ENCODE results near the gene GRID1. TPM values are rescaled to one million over a fixed set of nuclear protein-coding genes. Genes with fewer than 3 reads are reported as not detected.

Gene GRID1
- polyA plus RNA-seq, 4 donors, result 1.4 to 1.9 (median 1.6) TPM

GRCh38 chr10:86340176-86340990 lies 26.2 kb downstream of the GRID1 start:
- no peak for DNase-seq (ENCODE audit: low read depth in 4 of 4, low spot score in 2 of 4)

DNA sequence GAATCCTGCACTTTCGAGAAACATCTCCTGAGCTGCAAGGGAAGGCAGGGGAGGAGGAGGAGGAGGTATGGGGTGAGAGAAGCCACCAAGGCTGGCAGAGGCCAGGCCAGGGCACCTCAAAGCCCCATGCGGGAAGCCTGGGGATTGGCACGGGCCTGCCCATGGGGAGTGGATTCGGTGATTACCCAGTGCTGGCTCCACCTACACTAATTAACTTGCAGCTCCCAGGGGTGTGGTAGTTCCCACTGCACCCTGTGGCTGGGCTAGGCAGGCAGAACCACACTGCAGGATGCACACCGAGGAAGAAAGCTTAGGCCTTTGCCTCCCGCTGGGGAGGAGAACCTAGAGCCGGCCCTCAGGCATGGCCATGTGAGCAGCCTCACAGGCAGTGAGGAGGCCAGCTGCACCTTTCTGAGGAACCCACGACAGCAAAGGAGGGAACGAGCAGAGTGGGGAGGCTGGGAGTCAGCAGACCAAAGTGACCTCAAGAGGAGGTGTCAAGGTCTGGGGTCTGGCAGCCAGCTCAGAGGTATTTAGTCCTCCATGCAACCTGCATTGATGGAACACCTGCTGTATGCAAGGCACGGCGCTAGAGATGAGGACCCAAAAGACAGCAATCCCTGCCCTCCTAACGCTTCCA lies 27.2 kb downstream of the GRID1 start:
- no peak for DNase-seq (ENCODE audit: low read depth in 4 of 4, low spot score in 2 of 4)

DNA sequence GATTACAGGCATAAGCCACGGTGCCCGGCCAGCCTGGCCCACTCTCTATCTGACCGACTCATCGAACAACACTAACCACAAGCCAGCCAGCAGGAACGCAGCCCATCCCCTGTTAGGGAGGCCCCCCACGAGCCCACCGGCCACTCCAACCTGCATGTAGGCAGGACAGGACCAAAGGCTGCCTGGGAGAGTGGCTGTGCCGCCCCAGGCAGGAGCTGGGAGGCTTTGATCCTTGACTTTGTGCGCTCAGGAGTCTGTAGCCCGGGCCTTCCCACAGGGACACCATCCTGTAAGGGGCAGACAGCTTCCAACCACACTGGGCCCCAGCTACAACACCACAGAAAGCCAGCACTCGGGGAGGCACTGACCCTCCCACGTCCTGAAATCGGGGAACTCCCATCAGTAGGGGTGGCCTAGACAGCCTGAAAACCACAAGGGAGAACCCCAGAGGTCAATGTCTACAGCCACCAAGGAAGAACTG lies 29.4 kb downstream of the GRID1 start:
- no peak for DNase-seq (ENCODE audit: low read depth in 4 of 4, low spot score in 2 of 4)

DNA sequence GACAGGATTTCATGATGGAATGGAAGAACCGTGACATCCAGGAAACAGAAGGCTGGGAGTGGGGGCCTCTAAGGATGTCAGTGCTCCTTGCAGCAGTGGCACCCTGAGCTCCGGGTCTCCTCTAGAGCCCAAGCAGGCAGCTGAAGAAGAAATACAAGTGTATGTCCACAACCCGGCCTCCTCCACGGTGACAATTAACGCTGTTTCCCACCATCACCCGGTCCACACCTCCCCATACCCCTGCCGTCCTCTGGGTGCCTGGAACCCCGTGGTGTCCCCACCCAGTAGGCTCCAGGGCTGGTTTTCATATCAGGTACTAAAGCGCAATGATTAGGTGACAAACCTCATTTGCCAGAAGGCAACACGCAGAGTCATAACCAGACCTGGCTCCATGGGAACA lies 30.3 kb downstream of the GRID1 start:
- no peak for DNase-seq (ENCODE audit: low read depth in 4 of 4, low spot score in 2 of 4)

DNA sequence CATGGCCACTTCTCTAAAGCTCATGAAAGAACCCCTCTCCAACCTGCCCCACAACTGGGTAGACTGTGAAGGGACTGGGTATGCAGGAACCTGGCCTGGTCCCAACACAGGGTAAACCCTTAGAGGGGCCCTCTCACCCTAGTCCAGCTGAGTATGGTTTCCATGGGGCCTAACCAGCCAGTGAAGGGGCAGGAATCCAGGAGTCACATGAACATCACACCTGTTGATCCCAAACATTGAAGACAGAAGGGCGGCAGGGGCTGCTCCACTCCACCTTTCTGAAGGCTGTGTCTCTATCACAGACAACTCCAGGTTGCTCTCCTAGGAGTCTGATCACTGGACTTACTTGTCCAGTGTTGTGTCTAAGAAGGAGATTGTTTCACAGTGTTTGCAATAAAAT lies 30.8 kb downstream of the GRID1 start:
- no peak for DNase-seq (ENCODE audit: low read depth in 4 of 4, low spot score in 2 of 4)

- no peak for DNase-seq (ENCODE audit: low read depth in 4 of 4, low spot score in 2 of 4)
Observed at GRCh38 chr10:86335257-86335656, 31.3 kb downstream of the GRID1 start.

DNA sequence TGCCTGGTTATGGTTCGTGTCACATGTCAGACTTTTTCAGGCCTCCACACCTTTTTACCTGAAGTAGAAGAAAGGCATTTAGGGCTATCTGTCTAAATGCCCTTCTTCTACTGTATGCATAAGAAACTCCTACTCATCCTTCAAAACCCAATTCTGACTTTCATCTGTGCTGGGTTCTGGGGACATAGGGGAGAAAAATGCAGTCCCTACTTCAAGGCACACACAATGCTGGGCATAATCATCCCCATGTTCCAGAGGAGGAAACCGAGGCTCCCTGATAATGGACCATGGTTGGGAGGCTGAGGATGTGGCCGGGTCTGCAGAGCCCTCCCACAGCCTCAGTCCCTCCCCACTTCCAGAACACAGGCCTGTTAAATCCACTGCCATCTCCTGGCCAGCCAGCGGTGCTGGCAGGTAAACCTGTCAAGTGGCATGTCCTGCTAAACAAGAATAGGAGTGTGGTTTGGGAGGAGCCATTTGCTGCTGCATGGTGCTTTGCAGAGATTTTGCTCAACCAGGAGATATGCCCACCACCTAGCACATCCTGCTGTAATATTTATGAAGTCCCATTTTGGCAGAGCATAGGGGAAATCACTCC lies 32.0 kb downstream of the GRID1 start:
- DNase-seq (ENCODE audit: low read depth in 4 of 4, low spot score in 2 of 4), result no peak

DNA sequence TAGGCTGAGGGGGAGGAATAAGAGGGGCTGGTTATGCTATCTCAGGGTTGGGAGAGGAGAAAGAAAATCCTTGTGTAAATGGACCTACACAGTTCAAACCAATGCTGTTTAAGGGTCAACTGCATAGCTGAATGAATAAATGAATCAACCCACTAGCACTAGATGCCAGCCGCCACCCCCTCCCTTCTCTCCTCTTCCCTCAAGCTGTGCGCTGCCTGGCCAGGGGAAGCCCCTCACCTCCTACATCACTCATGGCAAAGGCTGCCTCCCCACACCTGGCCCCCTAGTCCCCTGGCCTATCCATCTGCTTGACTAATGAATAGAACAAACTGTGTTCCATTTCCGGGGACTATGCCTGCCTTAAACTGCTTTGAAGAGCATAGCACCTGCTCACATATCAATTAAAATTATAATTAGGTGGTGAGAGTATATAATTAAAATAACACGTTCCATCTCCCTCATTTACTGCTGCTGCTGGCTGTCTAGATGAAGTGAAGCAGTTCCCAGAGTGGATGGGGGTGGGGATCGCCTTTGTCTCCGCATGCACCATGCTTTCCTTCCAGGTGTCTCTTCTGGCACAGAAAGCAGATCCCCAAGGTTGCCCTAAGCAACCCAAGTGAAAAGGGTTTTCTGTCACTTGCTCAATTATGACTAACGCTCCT lies 32.6 kb downstream of the GRID1 start:
- no peak for DNase-seq (ENCODE audit: low read depth in 4 of 4, low spot score in 2 of 4)

DNA sequence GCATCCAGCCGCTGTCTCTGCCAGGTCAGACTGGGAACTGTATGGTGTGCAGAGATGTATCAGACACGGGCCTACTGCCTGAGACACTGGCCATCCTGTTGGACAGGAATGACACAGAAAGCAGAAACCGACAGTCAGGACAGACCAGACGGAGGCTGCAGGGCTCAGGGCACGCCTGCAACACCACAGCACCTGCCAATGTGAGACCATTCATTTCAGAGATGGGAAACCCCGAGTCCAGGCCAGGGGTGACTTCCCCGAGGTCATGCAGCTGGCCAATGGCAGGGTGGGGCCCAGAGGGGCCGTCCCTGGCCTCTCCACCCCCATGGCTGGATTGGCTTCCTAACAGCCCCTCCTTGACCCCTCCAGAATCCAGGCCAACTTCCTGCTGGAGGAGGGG lies 34.7 kb downstream of the GRID1 start:
- DNase-seq (ENCODE audit: low read depth in 4 of 4, low spot score in 2 of 4), result no peak

DNA sequence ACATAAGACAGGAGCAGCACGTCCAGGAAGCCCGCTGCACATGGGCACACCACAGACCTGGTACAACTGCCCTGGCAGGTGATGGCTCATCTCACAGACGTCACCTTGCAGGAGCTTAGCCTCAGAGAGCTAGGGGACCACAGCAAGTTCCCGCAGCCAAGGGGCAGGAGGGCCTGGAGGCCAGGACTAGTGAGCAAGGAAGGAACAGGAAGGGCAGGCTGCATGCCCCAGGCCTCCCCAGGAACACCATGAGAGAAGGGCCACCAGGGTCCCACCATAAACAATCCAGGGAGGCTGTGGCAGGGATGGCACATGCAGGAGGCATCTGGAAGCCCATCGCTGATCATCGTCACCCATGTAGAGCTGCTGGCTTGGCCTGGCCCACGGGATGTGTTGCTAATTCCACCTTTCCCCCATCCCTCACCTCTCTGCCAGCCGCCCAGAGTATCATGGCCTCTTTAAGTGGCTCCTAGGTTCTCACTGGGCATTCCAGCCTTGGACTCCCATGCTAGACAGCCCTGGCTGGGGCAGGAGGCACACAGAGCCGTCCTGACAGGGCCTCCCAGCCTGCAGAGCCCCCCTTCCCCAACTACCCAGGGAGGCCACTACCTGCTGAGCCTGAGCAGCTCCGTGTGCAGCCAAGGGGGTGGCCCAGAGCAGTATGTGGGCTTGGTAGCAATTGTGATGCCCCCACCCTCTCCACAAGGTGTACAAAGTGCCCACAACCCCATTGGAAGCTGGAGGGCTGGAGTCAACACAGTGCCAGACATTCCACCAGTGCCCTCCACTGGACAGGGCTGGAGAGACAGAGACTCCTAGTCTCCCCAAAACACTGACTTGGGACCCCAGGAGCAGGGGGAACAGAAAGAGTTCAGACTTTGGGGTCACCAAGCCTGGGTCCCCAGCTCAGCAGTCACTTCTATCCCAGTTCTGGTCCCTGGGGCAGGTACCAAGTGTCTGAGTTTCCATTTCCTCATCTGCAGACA lies 35.5 kb downstream of the GRID1 start:
- DNase-seq (ENCODE audit: low read depth in 4 of 4, low spot score in 2 of 4), result no peak

GRCh38 chr10:86329896-86330680 lies 36.5 kb downstream of the GRID1 start:
- DNase-seq (ENCODE audit: low read depth in 4 of 4, low spot score in 2 of 4), result no peak

- no peak for DNase-seq (ENCODE audit: low read depth in 4 of 4, low spot score in 2 of 4)
Observed at GRCh38 chr10:86329093-86329710, 37.4 kb downstream of the GRID1 start.

DNA sequence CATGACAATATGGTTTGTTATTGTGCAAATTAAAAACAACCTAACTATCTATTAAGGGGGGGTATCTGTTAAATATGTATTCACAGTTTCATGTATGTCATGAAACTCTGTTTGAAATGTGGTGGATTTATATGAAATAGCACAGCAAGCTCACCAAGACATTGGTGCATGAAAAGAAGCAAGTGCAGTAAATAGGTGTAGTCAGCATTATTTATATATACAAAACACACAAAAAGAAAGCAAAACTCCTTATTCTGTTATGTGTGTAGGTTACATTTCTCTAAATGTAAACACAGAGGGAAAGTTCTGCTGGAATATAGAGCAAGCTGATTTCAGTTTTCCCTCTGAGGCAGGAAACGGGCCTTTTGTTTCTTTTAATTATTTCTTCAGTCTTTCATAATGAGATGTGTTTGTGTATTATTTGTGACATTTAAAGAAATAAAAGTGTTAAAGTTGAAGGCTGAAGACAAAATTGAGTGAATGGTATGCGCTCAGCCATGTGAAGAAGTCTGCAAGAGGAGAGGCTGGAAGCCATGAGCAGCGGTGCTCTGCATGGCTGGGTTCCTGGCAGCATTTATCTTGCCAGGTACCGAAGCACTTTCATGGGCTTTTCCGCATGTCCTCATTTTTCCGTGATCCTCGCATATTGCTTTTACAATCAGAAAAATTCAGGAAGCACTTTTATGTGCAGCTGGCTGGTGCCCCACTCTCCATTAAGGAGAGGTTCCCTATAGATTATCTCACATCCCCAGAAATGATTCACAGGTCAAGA lies 38.5 kb downstream of the GRID1 start:
- DNase-seq (ENCODE audit: low read depth in 4 of 4, low spot score in 2 of 4), result no peak

GRCh38 chr10:86325158-86325557 lies 41.4 kb downstream of the GRID1 start:
- no peak for DNase-seq (ENCODE audit: low read depth in 4 of 4, low spot score in 2 of 4)

- DNase-seq (ENCODE audit: low read depth in 4 of 4, low spot score in 2 of 4), result no peak
Observed at GRCh38 chr10:86321568-86321967, 45.0 kb downstream of the GRID1 start.

DNA sequence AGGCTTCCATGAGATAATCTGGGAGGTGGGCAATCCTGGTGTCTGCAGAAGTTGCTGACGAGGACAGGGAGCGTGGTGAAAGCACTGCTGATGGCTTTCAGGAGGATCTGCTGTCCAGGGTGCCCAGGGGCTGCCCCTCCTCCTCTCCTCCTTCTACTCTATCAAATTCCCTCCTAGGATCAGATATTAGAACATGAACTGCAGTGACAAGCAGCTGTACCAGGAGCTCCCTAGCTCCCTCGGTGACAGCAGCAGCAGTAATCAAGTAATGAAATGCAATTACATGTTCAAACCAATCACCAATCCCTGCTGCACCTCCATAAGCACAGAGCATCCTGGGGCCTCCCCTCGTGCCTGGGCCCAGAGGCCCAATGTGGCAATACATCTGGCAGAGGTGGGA lies 46.9 kb downstream of the GRID1 start:
- no peak for DNase-seq (ENCODE audit: low read depth in 4 of 4, low spot score in 2 of 4)

DNA sequence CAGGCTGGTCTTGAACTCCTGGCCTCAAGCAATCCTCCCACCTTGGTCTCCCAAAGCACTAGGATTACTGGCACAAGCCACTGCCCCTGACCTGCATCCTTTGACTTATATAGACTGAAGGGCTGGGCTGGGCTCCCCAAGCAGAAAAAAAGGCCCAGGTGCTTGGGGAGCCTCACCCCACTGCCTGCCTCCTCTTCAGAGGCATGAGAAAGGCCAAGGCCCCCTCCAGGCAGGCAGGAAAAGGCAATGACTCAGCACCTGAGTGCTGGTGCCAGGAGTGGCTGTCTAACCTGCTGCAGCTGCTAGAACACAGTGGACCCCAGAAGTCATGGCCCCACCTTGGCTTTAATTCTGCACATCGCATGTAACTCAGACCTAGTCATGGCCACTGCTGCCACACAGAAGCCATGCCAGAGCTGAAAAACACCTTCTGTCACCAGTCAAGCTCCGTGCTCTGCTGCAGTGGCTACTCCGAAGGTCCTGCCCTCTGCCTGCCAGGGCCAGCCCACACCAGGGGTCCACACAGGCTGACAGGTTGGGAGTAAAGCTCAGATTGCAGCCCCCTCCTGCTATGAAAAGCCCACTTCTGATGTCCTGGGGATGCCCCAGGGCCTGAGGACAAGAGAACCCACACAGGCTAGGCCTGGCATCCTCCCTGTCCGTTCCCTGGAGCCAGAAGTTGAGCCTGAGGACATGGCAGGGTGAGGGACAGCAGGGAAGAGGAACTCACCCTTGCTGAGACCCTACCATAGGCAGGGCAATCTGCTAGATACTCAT lies 48.5 kb downstream of the GRID1 start:
- DNase-seq (ENCODE audit: low read depth in 4 of 4, low spot score in 2 of 4), result no peak

Measured in left renal cortex interstitium (tissue), 4 donors.